HepG2 (cell line): Measurements from ENCODE around the gene KISS1R.

Source experiments
- BRCA1 ChIP-seq: sonication (generic); formaldehyde crosslinking; IDR thresholded peaks from 2 replicates; pipeline ENCODE4 v1.4.0; 2020; ENCODE audit warnings: missing genetic modification reagents
- CTCF ChIP-seq: sonication (generic); formaldehyde crosslinking; IDR thresholded peaks from 2 replicates; pipeline ENCODE4 v1.5.0; 2020; ENCODE audit warnings: mild to moderate bottlenecking, missing genetic modification reagents, moderate library complexity
- FOXK2 ChIP-seq: fragments of 450-650 bp; IDR thresholded peaks from 2 replicates; pipeline ENCODE4 v1.6.1; 2016
- ZNF800 ChIP-seq: sonication (generic); formaldehyde crosslinking; IDR thresholded peaks from 2 replicates; pipeline ENCODE4 v1.4.0; 2020; ENCODE audit warnings: missing genetic modification reagents

- no peak for TF ChIP-seq CTCF
- TF ChIP-seq BRCA1 (CRISPR knock-in tag): no peak
- TF ChIP-seq FOXK2: no peak
- TF ChIP-seq ZNF800 (CRISPR knock-in tag): no peak
Measured at GRCh38 chr19:926323-926588, 9.1 kb downstream of the KISS1R start.
